ENCODE results near the gene EPHA7. TPM values are rescaled to one million over a fixed set of nuclear protein-coding genes. Genes with fewer than 3 reads are reported as not detected.

EPHA7 gene
- total RNA-seq, 4 donors from 2014 or later: 0.17 to 1.5 (median 0.71) TPM

DNA sequence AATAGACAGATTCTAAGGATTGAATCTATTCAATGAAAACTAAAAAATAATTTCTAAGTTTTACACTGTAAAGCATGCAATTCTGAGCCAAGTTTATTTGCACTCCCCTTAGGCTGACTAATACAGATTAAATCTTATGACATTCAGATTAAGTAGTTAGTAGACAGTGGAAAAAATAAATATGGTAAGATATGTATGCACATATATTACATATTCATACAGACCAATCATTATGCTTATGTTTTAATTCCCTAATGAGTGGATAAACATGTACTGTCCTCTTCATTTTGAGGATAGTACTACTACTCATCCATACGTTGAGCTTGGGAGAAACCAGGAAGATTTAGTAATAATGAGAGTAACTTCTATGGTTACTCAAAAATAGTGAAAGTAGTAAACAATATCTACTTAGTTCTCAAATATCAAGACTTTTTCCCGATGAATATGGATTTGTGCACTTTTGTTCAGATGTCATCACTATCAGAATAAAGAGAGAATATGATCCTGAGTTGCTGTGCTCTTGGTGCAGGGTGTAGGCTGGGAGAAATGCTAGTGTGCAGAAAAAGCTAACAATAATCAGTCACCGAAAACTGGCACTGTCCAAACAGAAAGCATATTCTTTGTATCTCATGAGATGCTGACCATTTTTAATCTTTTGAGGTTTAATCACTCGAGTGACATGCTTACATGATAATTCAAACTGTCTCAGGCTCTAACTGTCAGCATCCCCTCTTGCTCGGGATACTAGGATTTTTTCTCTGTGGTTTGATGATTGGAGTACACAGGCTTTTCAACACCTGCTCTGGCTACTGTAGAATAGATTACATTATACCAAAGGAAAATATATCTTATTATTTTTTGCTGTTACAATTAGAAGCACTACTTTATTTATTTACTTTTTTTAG, 111.6 kb downstream of the EPHA7 start:
- TF ChIP-seq, protein P1, sequence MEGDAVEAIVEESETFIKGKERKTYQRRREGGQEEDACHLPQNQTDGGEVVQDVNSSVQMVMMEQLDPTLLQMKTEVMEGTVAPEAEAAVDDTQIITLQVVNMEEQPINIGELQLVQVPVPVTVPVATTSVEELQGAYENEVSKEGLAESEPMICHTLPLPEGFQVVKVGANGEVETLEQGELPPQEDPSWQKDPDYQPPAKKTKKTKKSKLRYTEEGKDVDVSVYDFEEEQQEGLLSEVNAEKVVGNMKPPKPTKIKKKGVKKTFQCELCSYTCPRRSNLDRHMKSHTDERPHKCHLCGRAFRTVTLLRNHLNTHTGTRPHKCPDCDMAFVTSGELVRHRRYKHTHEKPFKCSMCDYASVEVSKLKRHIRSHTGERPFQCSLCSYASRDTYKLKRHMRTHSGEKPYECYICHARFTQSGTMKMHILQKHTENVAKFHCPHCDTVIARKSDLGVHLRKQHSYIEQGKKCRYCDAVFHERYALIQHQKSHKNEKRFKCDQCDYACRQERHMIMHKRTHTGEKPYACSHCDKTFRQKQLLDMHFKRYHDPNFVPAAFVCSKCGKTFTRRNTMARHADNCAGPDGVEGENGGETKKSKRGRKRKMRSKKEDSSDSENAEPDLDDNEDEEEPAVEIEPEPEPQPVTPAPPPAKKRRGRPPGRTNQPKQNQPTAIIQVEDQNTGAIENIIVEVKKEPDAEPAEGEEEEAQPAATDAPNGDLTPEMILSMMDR (IDR thresholded peaks at IDR 0.05; ENCODE audit: low read depth): no peak

DNA sequence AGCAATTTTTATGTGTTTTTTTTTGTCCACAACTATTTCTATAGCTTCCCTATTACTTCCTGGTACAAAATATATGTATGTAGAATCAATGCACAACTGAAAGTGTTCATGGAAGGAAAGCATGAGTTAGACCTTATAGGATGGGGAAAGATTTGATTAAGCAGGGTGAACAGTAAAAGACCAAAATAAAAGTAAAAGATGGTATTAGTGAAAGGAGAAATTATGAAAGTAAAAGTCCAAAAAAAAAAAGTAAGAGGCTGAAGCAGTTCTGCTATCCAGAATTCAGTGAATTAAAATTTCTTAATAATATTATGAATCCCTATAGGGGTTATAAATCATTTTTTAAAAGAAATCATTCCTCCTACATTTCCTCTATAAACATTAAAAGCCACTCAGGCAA, 114.3 kb downstream of the EPHA7 start:
- TF ChIP-seq, protein P1 (IDR thresholded peaks at IDR 0.05; ENCODE audit: low read depth): no peak

DNA sequence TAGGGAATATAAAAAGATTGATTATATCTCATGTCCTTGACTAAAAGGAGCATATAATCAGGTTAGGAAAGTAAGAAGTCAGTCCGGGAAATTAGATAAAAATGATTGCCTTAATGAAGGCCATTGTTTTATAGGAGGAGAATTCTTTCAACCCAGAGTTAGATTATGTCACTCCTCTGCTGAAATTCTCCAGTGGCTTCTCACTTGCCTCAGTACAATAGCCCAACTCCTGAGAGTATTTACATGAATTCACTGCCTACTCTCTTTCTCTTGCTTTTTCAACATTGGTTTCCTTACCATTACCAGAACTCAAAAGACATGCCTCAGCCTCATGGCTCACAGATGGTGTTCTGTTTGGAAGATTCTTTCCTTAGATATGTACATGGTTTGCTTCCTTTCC, 114.9 kb downstream of the EPHA7 start:
- TF ChIP-seq, protein P1 (IDR thresholded peaks at IDR 0.05; ENCODE audit: low read depth): no peak

DNA sequence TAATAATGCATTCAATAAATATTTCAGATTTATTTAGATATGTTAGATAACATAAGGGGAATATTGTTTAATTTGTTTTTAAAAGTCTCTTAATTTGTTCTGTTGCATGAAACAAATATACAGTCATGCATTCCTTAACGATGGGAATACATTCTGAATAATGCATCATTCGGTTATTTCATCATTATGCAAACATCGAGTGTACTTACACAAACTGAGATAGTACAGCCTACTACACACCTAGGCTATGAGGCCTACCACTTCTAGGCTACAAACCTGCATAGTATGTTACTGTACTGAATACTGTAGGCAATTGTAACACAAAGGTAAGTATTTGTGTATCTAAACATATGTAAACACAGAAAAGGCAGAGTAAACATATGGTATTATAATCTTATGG, 118.7 kb downstream of the EPHA7 start:
- TF ChIP-seq, protein P1 (IDR thresholded peaks at IDR 0.05; ENCODE audit: low read depth): no peak

DNA sequence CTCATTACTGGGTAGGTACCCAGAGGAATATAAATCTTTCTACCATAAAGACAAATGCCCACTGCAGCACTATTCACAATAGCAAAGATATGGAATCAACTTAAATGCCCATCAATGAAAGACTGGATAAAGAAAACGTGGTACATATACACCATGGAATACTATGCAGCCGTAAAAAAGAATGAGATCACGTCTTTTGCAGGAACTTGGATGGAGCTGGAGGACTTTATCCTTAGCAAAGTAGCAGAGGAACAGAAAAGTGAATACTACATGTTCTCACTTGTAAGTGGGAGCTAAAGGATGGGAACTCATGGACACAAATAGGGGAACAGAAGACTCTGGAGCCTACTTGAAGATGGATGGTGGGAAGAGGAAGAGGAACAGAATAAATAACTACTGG, 119.7 kb downstream of the EPHA7 start:
- TF ChIP-seq, protein P1 (IDR thresholded peaks at IDR 0.05; ENCODE audit: low read depth): no peak

DNA sequence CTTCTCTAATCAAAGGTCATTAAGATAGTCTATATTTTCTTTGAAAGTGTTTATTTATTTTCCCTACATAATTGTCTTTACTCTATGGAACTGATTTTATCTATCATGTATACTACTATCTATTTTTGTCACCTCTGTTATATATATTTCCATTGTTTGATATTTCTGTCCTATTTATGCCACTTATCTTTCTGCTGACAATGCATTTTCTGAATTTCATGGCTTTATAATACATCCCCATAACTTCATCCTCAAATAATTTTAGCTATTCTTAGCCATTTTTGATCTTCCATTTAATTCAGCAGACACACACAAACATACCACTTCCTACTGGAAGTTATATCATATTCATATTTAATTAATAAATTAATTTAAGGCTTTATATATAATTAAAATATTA, 123.7 kb downstream of the EPHA7 start:
- TF ChIP-seq, protein P1 (IDR thresholded peaks at IDR 0.05; ENCODE audit: low read depth): no peak

DNA sequence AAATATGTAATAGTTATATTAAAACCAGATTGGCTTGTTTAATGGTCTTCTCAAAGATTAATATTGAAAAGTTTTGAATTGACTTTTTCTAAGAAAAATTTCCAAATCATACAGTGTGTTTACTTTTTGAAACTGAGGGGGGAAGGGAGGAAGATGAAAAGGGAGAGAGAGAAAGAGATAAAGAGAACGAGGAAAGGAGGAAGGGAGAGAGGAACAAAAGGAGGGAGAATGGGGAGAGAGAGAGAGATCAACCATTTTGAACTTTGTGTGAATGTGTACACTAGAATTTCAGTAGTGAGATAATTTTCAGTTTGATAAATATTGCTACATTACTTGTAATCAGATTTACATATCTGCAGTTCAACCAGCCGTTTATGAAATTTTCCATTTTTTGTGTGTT, 124.5 kb downstream of the EPHA7 start:
- TF ChIP-seq, protein P1 (IDR thresholded peaks at IDR 0.05; ENCODE audit: low read depth): no peak

All from subcutaneous adipose tissue (tissue), 4 donors.